Measurements from ENCODE around the gene USP15. TPM values are rescaled to one million over a fixed set of nuclear protein-coding genes. Genes with fewer than 3 reads are reported as not detected.

Gene USP15
- total and polyA plus RNA-seq, 4 donors, result 37.9 to 105 (median 52.5) TPM

DNA sequence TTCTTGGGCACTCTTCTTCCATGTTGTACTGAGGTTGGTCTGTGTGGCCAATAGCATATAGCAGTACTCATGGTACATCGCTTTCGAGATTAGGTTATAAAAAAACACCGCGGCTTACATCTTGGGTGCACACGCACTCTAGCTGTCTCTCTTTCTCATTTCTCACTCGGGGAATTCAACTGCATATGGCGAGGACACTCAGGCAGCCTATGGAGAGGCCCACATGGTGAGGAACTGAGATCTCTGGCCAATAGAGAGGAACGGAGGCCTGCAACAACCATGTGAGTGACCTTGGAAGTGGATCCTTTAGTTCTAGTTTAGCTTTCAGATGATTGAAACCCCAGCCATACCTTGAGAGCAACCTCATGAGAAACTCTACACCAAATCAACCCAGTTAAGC, 45.6 kb downstream of the USP15 start:
- no peak overlapping the region for H3K27ac ChIP-seq (ENCODE audit: low read depth, low read length)
- DNase-seq (ENCODE audit: low read depth in 4 of 6, low spot score in 6 of 6), result no peak
- 100% methylated on average over 8 of the region's 8 CpGs for WGBS (ENCODE audit: insufficient coverage)

GRCh38 chr12:62306569-62307530, 46.6 kb downstream of the USP15 start:
- no peak for DNase-seq (ENCODE audit: low read depth in 4 of 6, low spot score in 6 of 6)
- H3K27me3 ChIP-seq (ENCODE audit: control insufficient read depth, insufficient read depth, low read length), result no peaks in the 10 kb centered on the region
- H3K27ac ChIP-seq (ENCODE audit: low read depth, low read length), result no peak overlapping the region
- no peaks in the 10 kb centered on the region for H3K4me1 ChIP-seq (ENCODE audit: control insufficient read depth, insufficient read depth, low read length)
- H3K9me3 ChIP-seq (ENCODE audit: control insufficient read depth, insufficient read depth, low read length), result peaks cover 6% of the 10 kb centered on the region
- WGBS (ENCODE audit: insufficient coverage), result 95% methylated on average over 4 of the region's 7 CpGs
- no peak overlapping the region for H3K4me3 ChIP-seq (ENCODE audit: low read depth, low read length)
- H3K36me3 ChIP-seq (ENCODE audit: control insufficient read depth, insufficient read depth, low read length), result peaks cover 3% of the 10 kb centered on the region

More for the DNA sequence above, 45.6 kb downstream of the USP15 start:
- Histone ChIP-seq H3K36me3 (ENCODE audit: control insufficient read depth, insufficient read depth, low read length) (peaks cover 3% of the 10 kb centered on the region), H3K9me3 (ENCODE audit: control insufficient read depth, insufficient read depth, low read length) (peaks cover 6% of the 10 kb centered on the region), H3K4me3 (ENCODE audit: low read depth, low read length) (no peak overlapping the region), H3K4me1 (ENCODE audit: control insufficient read depth, insufficient read depth, low read length) (no peaks in the 10 kb centered on the region), H3K27me3 (ENCODE audit: control insufficient read depth, insufficient read depth, low read length) (no peaks in the 10 kb centered on the region)

- Histone ChIP-seq H3K27me3 (ENCODE audit: control insufficient read depth, insufficient read depth, low read length) (no peaks in the 10 kb centered on the region), H3K9me3 (ENCODE audit: control insufficient read depth, insufficient read depth, low read length) (peaks cover 6% of the 10 kb centered on the region), H3K36me3 (ENCODE audit: control insufficient read depth, insufficient read depth, low read length) (peaks cover 3% of the 10 kb centered on the region), H3K27ac (ENCODE audit: low read depth, low read length) (no peak overlapping the region), H3K4me1 (ENCODE audit: control insufficient read depth, insufficient read depth, low read length) (no peaks in the 10 kb centered on the region), H3K4me3 (ENCODE audit: low read depth, low read length) (no peak overlapping the region)
- no CpG with 5 or more reads among the region's 3 CpGs for WGBS (ENCODE audit: insufficient coverage)
- no peak for DNase-seq (ENCODE audit: low read depth in 4 of 6, low spot score in 6 of 6)
Measured at GRCh38 chr12:62308201-62308600, 48.0 kb downstream of the USP15 start.

DNA sequence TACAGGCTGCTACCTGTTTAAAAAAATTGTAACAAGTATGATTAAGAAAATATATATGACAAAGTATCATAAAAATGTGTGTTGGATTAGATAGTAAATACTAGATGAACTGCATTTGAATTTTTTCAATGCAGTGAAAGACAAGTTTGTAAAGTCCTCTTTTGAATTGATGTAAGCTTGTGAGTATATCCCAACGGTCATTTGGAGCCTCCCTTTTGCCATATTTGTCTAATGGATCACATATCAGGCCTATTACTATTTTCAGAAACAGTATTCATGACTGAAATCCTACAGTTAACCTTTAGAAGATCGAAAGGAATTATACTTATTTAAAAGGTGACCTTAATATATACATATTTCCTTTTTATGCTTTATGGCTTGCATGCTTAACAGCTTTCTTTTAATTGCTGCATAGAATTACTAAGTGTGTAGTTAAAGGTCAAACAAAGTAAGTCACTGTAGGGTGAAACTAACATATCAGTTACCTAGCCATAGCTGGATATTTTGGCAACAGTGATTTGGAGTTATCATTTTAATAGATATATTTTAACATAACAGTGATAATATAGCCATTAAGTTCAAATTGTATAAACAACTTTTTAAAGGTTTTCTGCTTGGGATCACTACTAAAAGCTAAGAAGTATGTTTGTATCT, 53.6 kb downstream of the USP15 start:
- H3K9me3 ChIP-seq (ENCODE audit: control insufficient read depth, insufficient read depth, low read length), result no peaks in the 10 kb centered on the region
- WGBS (ENCODE audit: insufficient coverage), result no CpG with 5 or more reads among the region's 2 CpGs
- H3K27ac ChIP-seq (ENCODE audit: low read depth, low read length), result no peak overlapping the region
- H3K4me1 ChIP-seq (ENCODE audit: control insufficient read depth, insufficient read depth, low read length), result no peaks in the 10 kb centered on the region
- H3K27me3 ChIP-seq (ENCODE audit: control insufficient read depth, insufficient read depth, low read length), result no peaks in the 10 kb centered on the region
- H3K36me3 ChIP-seq (ENCODE audit: control insufficient read depth, insufficient read depth, low read length), result peaks cover 4% of the 10 kb centered on the region
- DNase-seq (ENCODE audit: low read depth in 4 of 6, low spot score in 6 of 6), result no peak
- no peak overlapping the region for H3K4me3 ChIP-seq (ENCODE audit: low read depth, low read length)

DNA sequence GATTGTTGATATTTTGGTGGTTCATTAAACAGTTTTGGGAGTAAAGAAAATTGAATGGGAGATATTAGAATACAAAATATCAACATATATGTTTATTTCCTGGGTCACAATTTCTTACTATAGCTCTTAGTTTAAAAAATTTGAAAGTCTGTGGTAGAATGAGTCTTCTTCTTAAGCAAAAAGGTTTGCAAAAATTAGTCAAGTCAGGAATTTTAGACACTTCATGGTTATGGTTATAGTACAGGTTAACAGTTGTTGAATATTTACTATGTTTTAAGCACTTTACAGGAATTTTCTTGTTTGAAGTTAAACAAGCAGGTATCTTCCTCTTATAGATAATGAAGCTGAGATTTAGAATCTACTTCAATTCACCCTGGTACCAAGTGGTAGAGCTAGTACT, 56.8 kb downstream of the USP15 start:
- H3K9me3 ChIP-seq (ENCODE audit: control insufficient read depth, insufficient read depth, low read length), result no peaks in the 10 kb centered on the region
- H3K4me1 ChIP-seq (ENCODE audit: control insufficient read depth, insufficient read depth, low read length), result no peaks in the 10 kb centered on the region
- no peak overlapping the region for H3K4me3 ChIP-seq (ENCODE audit: low read depth, low read length)
- H3K27me3 ChIP-seq (ENCODE audit: control insufficient read depth, insufficient read depth, low read length), result no peaks in the 10 kb centered on the region
- DNase-seq (ENCODE audit: low read depth in 4 of 6, low spot score in 6 of 6), result no peak
- no peak overlapping the region for H3K27ac ChIP-seq (ENCODE audit: low read depth, low read length)
- H3K36me3 ChIP-seq (ENCODE audit: control insufficient read depth, insufficient read depth, low read length), result peaks cover 5% of the 10 kb centered on the region

- Histone ChIP-seq H3K27me3 (ENCODE audit: control insufficient read depth, insufficient read depth, low read length) (no peaks in the 10 kb centered on the region), H3K36me3 (ENCODE audit: control insufficient read depth, insufficient read depth, low read length) (peaks cover 9% of the 10 kb centered on the region), H3K9me3 (ENCODE audit: control insufficient read depth, insufficient read depth, low read length) (no peaks in the 10 kb centered on the region), H3K4me1 (ENCODE audit: control insufficient read depth, insufficient read depth, low read length) (no peaks in the 10 kb centered on the region), H3K4me3 (ENCODE audit: low read depth, low read length) (no peak overlapping the region), H3K27ac (ENCODE audit: low read depth, low read length) (no peak overlapping the region)
- DNase-seq (ENCODE audit: low read depth in 4 of 6, low spot score in 6 of 6), result no peak
- no CpG with 5 or more reads among the region's 2 CpGs for WGBS (ENCODE audit: insufficient coverage)
Measured at GRCh38 chr12:62319058-62319457, 58.9 kb downstream of the USP15 start.

DNA sequence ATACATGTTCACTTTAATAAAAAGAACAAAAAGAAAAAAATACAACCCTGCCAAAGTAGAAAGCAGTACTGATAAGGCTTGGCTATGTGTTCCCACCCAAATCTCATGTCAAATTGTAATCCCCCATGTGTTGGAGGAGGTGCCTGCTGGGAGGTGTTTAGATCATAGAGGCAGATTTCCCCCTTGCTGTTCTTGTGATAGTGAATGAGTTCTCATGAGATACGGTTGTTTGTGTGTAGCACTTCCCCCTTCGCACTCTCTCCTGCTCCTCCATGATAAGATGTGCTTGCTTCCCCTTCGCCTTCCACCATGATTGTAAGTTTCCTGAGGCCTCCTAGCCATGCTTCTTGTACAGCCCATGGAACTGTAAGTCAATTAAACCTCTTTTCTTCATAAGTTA, 59.9 kb downstream of the USP15 start:
- H3K4me3 ChIP-seq (ENCODE audit: low read depth, low read length), result no peak overlapping the region
- no peaks in the 10 kb centered on the region for H3K9me3 ChIP-seq (ENCODE audit: control insufficient read depth, insufficient read depth, low read length)
- H3K36me3 ChIP-seq (ENCODE audit: control insufficient read depth, insufficient read depth, low read length), result peaks cover 9% of the 10 kb centered on the region
- WGBS (ENCODE audit: insufficient coverage), result 93% methylated on average over 3 of the region's 3 CpGs
- H3K27me3 ChIP-seq (ENCODE audit: control insufficient read depth, insufficient read depth, low read length), result no peaks in the 10 kb centered on the region
- H3K27ac ChIP-seq (ENCODE audit: low read depth, low read length), result no peak overlapping the region
- DNase-seq (ENCODE audit: low read depth in 4 of 6, low spot score in 6 of 6), result no peak
- H3K4me1 ChIP-seq (ENCODE audit: control insufficient read depth, insufficient read depth, low read length), result no peaks in the 10 kb centered on the region

- DNase-seq (ENCODE audit: low read depth in 4 of 6, low spot score in 6 of 6), result no peak
- peaks cover 6% of the 10 kb centered on the region for H3K36me3 ChIP-seq (ENCODE audit: control insufficient read depth, insufficient read depth, low read length)
- no peaks in the 10 kb centered on the region for H3K4me1 ChIP-seq (ENCODE audit: control insufficient read depth, insufficient read depth, low read length)
- H3K4me3 ChIP-seq (ENCODE audit: low read depth, low read length), result no peak overlapping the region
- no peak overlapping the region for H3K27ac ChIP-seq (ENCODE audit: low read depth, low read length)
- no peaks in the 10 kb centered on the region for H3K27me3 ChIP-seq (ENCODE audit: control insufficient read depth, insufficient read depth, low read length)
- no CpG with 5 or more reads among the region's 2 CpGs for whole genome bisulfite sequencing (ENCODE audit: insufficient coverage)
- H3K9me3 ChIP-seq (ENCODE audit: control insufficient read depth, insufficient read depth, low read length), result no peaks in the 10 kb centered on the region
Measured at GRCh38 chr12:62323386-62323785, 63.2 kb downstream of the USP15 start.

- H3K4me1 ChIP-seq (ENCODE audit: control insufficient read depth, insufficient read depth, low read length), result no peaks in the 10 kb centered on the region
- no peak for DNase-seq (ENCODE audit: low read depth in 4 of 6, low spot score in 6 of 6)
- no peaks in the 10 kb centered on the region for H3K36me3 ChIP-seq (ENCODE audit: control insufficient read depth, insufficient read depth, low read length)
- H3K4me3 ChIP-seq (ENCODE audit: low read depth, low read length), result no peak overlapping the region
- no CpG with 5 or more reads among the region's 1 CpG for WGBS (ENCODE audit: insufficient coverage)
- H3K9me3 ChIP-seq (ENCODE audit: control insufficient read depth, insufficient read depth, low read length), result no peaks in the 10 kb centered on the region
- H3K27me3 ChIP-seq (ENCODE audit: control insufficient read depth, insufficient read depth, low read length), result no peaks in the 10 kb centered on the region
- no peak overlapping the region for H3K27ac ChIP-seq (ENCODE audit: low read depth, low read length)
Measured at GRCh38 chr12:62328296-62328921, 68.2 kb downstream of the USP15 start.
